Sigmoid colon (tissue), 7 donors: Measurements from ENCODE around the gene TSPAN17. TPM values are rescaled to one million over a fixed set of nuclear protein-coding genes. Genes with fewer than 3 reads are reported as not detected.

Experiments
- DNase-seq: peaks from one replicate; pipeline ENCODE4 v3.0.0-alpha.2; 2019
- H3K27ac ChIP-seq, 4 donors: fragments of 200-600 bp; sonication (generic); one replicate each; pipeline ENCODE4 v1.5.1; 2016 to 2019; ENCODE audit warnings: mild to moderate bottlenecking in 1 of 4
- H3K27me3 ChIP-seq, 3 donors: fragments of 200-600 bp; sonication (generic); one replicate each; pipeline ENCODE4 v1.5.1; 2019; ENCODE audit warnings: mild to moderate bottlenecking in 1 of 3
- H3K36me3 ChIP-seq, 4 donors: fragments of 200-600 bp; sonication (generic); one replicate each; pipeline ENCODE4 v1.5.1; 2016 to 2019
- H3K4me1 ChIP-seq, 4 donors: fragments of 200-600 bp; sonication (generic); one replicate each; pipeline ENCODE4 v1.5.1; 2017 to 2019
- H3K4me3 ChIP-seq, 4 donors: fragments of 200-600 bp; sonication (generic); one replicate each; pipeline ENCODE4 v1.5.1; 2017 to 2019; ENCODE audit warnings: mild to moderate bottlenecking in 2 of 4, moderate library complexity in 1 of 4
- H3K9me3 ChIP-seq, 4 donors: fragments of 200-600 bp in 3 of 4; sonication (generic) in 3 of 4; one replicate each; pipeline versions ENCODE4 v1.5.1 to v1.6.1; 2013 to 2019
- CTCF ChIP-seq, 4 experiments: fragments of 450-650 bp in 3 of 4; fragments of 200-600 bp in 1 of 4; IDR thresholded peaks; one replicate each; pipeline ENCODE4 v1.5.1; 2016 to 2019; ENCODE audit warnings: antibody characterized with exemption in 4 of 4, mild to moderate bottlenecking in 3 of 4, moderate library complexity in 2 of 4
- EP300 ChIP-seq, 4 donors: sonication (generic); formaldehyde crosslinking; IDR thresholded peaks; one replicate each; pipeline ENCODE4 v1.6.1; 2017; ENCODE audit warnings: antibody characterized with exemption in 4 of 4
- POLR2A ChIP-seq, 2 donors: fragments of 450-650 bp; IDR thresholded peaks; one replicate each; pipeline ENCODE4 v1.6.1; 2016; ENCODE audit warnings: antibody characterized with exemption in 2 of 2, mild to moderate bottlenecking in 2 of 2, moderate library complexity in 2 of 2
- POLR2AphosphoS5 ChIP-seq, 4 donors: sonication (generic); formaldehyde crosslinking; IDR thresholded peaks; one replicate each; pipeline ENCODE4 v1.6.1; 2017; ENCODE audit warnings: antibody characterized with exemption in 4 of 4
- WGBS, 2 donors: extraction: QIAGEN DNeasy Blood & Tissue Kit; methylation state at CpG; one replicate each; pipeline ENCODE4 v1.1.7; 2013; 5-methylcytosine and 5-hydroxymethylcytosine counted together
- intact Hi-C: fragments of 100-400 bp; cut with DNase I; formaldehyde crosslinking; loops from one replicate; pipeline ENCODE4 v1.15.1; 2023
- polyA plus RNA-seq, 3 donors: library from polyadenylated mRNA; stranded (reverse); fragments of 200-250 nt; gene quantifications; one replicate each; pipeline ENCODE4 v1.2.3, GENCODE V29; 2013
- total RNA-seq, 4 donors: library from RNA; depleted of rRNA; stranded (reverse); fragments of >200 nt; gene quantifications; one replicate each; pipeline ENCODE4 v1.1.0, GENCODE V29; 2016
- donor health status: healthy with polysubstance abuse.
- donor health status: Bipolar disorder and iron deficiency.
- donor health status: healthy.

TSPAN17 gene
- total and polyA plus RNA-seq, 7 donors: 7.4 to 37.7 (median 21.7) TPM

GRCh38 chr5:176661676-176662075 lies 14.4 kb downstream of the TSPAN17 start:
- Histone ChIP-seq H3K27me3 (peaks cover 0 to 33% (median 16%) of the 10 kb centered on the region in 3 donors), H3K4me3 (no peak overlapping the region), H3K4me1 (peaks cover 0 to 17% (median 6%) of the 10 kb centered on the region in 4 donors), H3K9me3 (no peaks in the 10 kb centered on the region), H3K27ac (no peak overlapping the region), H3K36me3 (peaks cover 0 to 11% (median 0%) of the 10 kb centered on the region in 4 donors)
- TF ChIP-seq POLR2AphosphoS5 (IDR thresholded peaks at IDR 0.05) (no peak), EP300 (IDR thresholded peaks at IDR 0.05) (no peak), POLR2A (IDR thresholded peaks at IDR 0.05) (no peak), CTCF (IDR thresholded peaks at IDR 0.05) (no peak)
- WGBS, 2 donors: 79 to 84% methylated on average over 10 of the region's 10 CpGs
- intact Hi-C loops: loop anchor here (5.0 kb wide), 1 partner anchor 451 kb away; no protein-coding TSS in a partner anchor
- DNase-seq: no peak

- intact Hi-C loops: loop anchor here (5.0 kb wide), 1 partner anchor 450 kb away; no protein-coding TSS in a partner anchor
- TF ChIP-seq EP300 (IDR thresholded peaks at IDR 0.05) (no peak), CTCF (IDR thresholded peaks at IDR 0.05) (no peak), POLR2AphosphoS5 (IDR thresholded peaks at IDR 0.05) (no peak), POLR2A (IDR thresholded peaks at IDR 0.05) (no peak)
- WGBS, 2 donors: 88 to 92% methylated on average over 21 of the region's 21 CpGs
- H3K4me3 ChIP-seq: no peak overlapping the region
- peaks cover 0 to 17% (median 6%) of the 10 kb centered on the region in 4 donors for H3K4me1 ChIP-seq
- H3K27me3 ChIP-seq: peaks cover 0 to 33% (median 16%) of the 10 kb centered on the region in 3 donors
- no peaks in the 10 kb centered on the region for H3K9me3 ChIP-seq
- no peak overlapping the region for H3K27ac ChIP-seq
- DNase-seq: no peak
- H3K36me3 ChIP-seq: peaks cover 0 to 2% (median 0%) of the 10 kb centered on the region in 4 donors
These were observed 15.4 kb downstream of the TSPAN17 start for GRCh38 chr5:176662371-176663333.

- peaks cover 0 to 33% (median 16%) of the 10 kb centered on the region in 3 donors for H3K27me3 ChIP-seq
- H3K27ac ChIP-seq: no peak overlapping the region
- H3K4me1 ChIP-seq: peaks cover 0 to 12% (median 3%) of the 10 kb centered on the region in 4 donors
- WGBS, 2 donors: 88% methylated on average over 10 of the region's 10 CpGs
- intact Hi-C loops: loop anchor here (5.0 kb wide), 1 partner anchor 449 kb away; no protein-coding TSS in a partner anchor
- H3K4me3 ChIP-seq: no peak overlapping the region
- TF ChIP-seq POLR2AphosphoS5 (IDR thresholded peaks at IDR 0.05): no peak
- TF ChIP-seq EP300 (IDR thresholded peaks at IDR 0.05): no peak
- TF ChIP-seq POLR2A (IDR thresholded peaks at IDR 0.05): no peak
- TF ChIP-seq CTCF (IDR thresholded peaks at IDR 0.05): no peak
- DNase-seq: no peak
- H3K36me3 ChIP-seq: no peaks in the 10 kb centered on the region
- H3K9me3 ChIP-seq: no peaks in the 10 kb centered on the region
These were observed 16.3 kb downstream of the TSPAN17 start for GRCh38 chr5:176663566-176663965.

GRCh38 chr5:176664479-176664878 lies 17.2 kb downstream of the TSPAN17 start:
- H3K27me3 ChIP-seq: peaks cover 0 to 35% (median 16%) of the 10 kb centered on the region in 3 donors
- intact Hi-C loops: loop anchor here (5.0 kb wide), 1 partner anchor 448 kb away; no protein-coding TSS in a partner anchor

More at GRCh38 chr5:176664479-176664878, 17.2 kb downstream of the TSPAN17 start:
- Histone ChIP-seq H3K36me3 (no peaks in the 10 kb centered on the region), H3K4me3 (no peak overlapping the region), H3K27ac (no peak overlapping the region), H3K4me1 (peaks cover 0 to 6% (median 2%) of the 10 kb centered on the region in 4 donors), H3K9me3 (no peaks in the 10 kb centered on the region)
- WGBS, 2 donors: 43 to 61% methylated on average over 6 of the region's 6 CpGs
- DNase-seq: no peak
- TF ChIP-seq POLR2AphosphoS5 (IDR thresholded peaks at IDR 0.05) (no peak), EP300 (IDR thresholded peaks at IDR 0.05) (no peak), CTCF (IDR thresholded peaks at IDR 0.05) (no peak), POLR2A (IDR thresholded peaks at IDR 0.05) (no peak)
